IMR-90 (cell line): ENCODE results near the gene DUSP10. TPM values are rescaled to one million over a fixed set of nuclear protein-coding genes. Genes with fewer than 3 reads are reported as not detected.

Experiments
- ATAC-seq: fragments of 200-7000 bp; cut with Tn5 transposase; 2 replicates; pipeline ENCODE4 v1.9.1; 2020; ENCODE audit warnings: low read depth, mild to moderate bottlenecking, moderate library complexity
- BruUV-seq: library from RNA; stranded (reverse); fragments of 400-500 nt; replicated peaks from 2 replicates; lab custom pipeline; 2021; lab: Mats Ljungman, UMichigan
- CTCF ChIA-PET: fragments of 300-600 bp; formaldehyde crosslinking; extraction: SDS; loops from one replicate; lab custom pipeline; 2021; ENCODE audit warnings: antibody characterized with exemption; lab: Yijun Ruan, JAX
- POLR2A ChIA-PET: fragments of 300-600 bp; sonication (Branson Sonifier 250); formaldehyde crosslinking; loops from one replicate; lab custom pipeline; 2022; ENCODE audit warnings: antibody characterized with exemption; ENCODE audit not compliant: unreplicated experiment; lab: Charles Lee
- DNase-seq: peaks from one replicate; pipeline ENCODE4 v3.0.0; 2013
- H2AFZ ChIP-seq: replicated peaks from 2 replicates; pipeline ENCODE3; 2013; ENCODE audit warnings: low read length, mild to moderate bottlenecking; ENCODE audit not compliant: poor library complexity
- H2AK5ac ChIP-seq: 2 replicates; pipeline ENCODE4 v1.6.1; 2013; ENCODE audit warnings: low read depth, low read length, inconsistent platforms
- H2AK9ac ChIP-seq: replicated peaks from 2 replicates; pipeline ENCODE3; 2013; ENCODE audit warnings: mild to moderate bottlenecking, low read depth, low read length, moderate library complexity; ENCODE audit not compliant: poor library complexity
- H2BK120ac ChIP-seq: 2 replicates; pipeline ENCODE4 v1.6.1; 2013; ENCODE audit warnings: low read depth, low read length, inconsistent platforms
- H2BK15ac ChIP-seq: 3 replicates; pipeline ENCODE4 v1.6.1; 2013; ENCODE audit warnings: low read depth, low read length, inconsistent platforms
- H2BK20ac ChIP-seq: 2 replicates; pipeline ENCODE4 v1.6.1; 2013; ENCODE audit warnings: low read depth, mild to moderate bottlenecking, inconsistent platforms, low read length, moderate library complexity
- H2BK5ac ChIP-seq: 2 replicates; pipeline ENCODE4 v1.6.1; 2013; ENCODE audit warnings: mild to moderate bottlenecking, low read depth, low read length, inconsistent platforms; ENCODE audit not compliant: poor library complexity, severe bottlenecking
- H3K14ac ChIP-seq: replicated peaks from 2 replicates; pipeline ENCODE4 v1.6.1; 2013; ENCODE audit warnings: low read depth, low read length, inconsistent platforms
- H3K18ac ChIP-seq: 2 replicates; pipeline ENCODE4 v1.6.1; 2013; ENCODE audit warnings: low read depth, low read length, control low read depth
- H3K23ac ChIP-seq: 2 replicates; pipeline ENCODE4 v1.6.1; 2013; ENCODE audit warnings: low read depth, low read length, inconsistent platforms
- H3K27ac ChIP-seq: 2 replicates; pipeline ENCODE4 v1.5.1; 2013; ENCODE audit warnings: mild to moderate bottlenecking, control low read depth, low read length; ENCODE audit not compliant: insufficient read depth
- H3K27me3 ChIP-seq: 2 replicates; pipeline ENCODE4 v1.6.1; 2013; ENCODE audit warnings: low read length; ENCODE audit not compliant: control insufficient read depth, insufficient read depth
- H3K36me3 ChIP-seq: 2 replicates; pipeline ENCODE4 v1.6.1; 2013; ENCODE audit warnings: low read length, mixed read lengths; ENCODE audit not compliant: control insufficient read depth, insufficient read depth
- H3K4ac ChIP-seq: 2 replicates; pipeline ENCODE4 v1.6.1; 2013; ENCODE audit warnings: low read depth, low read length, inconsistent platforms
- H3K4me1 ChIP-seq: 2 replicates; pipeline ENCODE4 v1.6.1; 2013; ENCODE audit warnings: low read length, mixed read lengths; ENCODE audit not compliant: control insufficient read depth, insufficient read depth
- H3K4me2 ChIP-seq: 2 replicates; pipeline ENCODE4 v1.6.1; 2013; ENCODE audit warnings: low read depth, mild to moderate bottlenecking, control low read depth, low read length, moderate library complexity
- H3K4me3 ChIP-seq: 2 replicates; pipeline ENCODE4 v1.5.1; 2013; ENCODE audit warnings: low read depth, mild to moderate bottlenecking, control low read depth, low read length, moderate library complexity; ENCODE audit not compliant: insufficient read depth
- H3K56ac ChIP-seq: 2 replicates; pipeline ENCODE4 v1.6.1; 2013; ENCODE audit warnings: low read length, inconsistent platforms; ENCODE audit not compliant: insufficient read depth; ENCODE audit errors: extremely low read depth
- H3K79me1 ChIP-seq, 2 experiments: 2 replicates each; pipeline ENCODE4 v1.6.1; 2013; ENCODE audit warnings: low read length in 2 of 2, inconsistent platforms in 1 of 2, low read depth in 1 of 2
- H3K9ac ChIP-seq: 2 replicates; pipeline ENCODE4 v1.6.1; 2013; ENCODE audit warnings: low read depth, low read length, control low read depth
- H3K9me1 ChIP-seq: 2 replicates; pipeline ENCODE4 v1.6.1; 2013; ENCODE audit warnings: low read length, inconsistent platforms; ENCODE audit not compliant: insufficient read depth
- H3K9me3 ChIP-seq: 2 replicates; pipeline ENCODE4 v1.6.1; 2013; ENCODE audit warnings: low read length; ENCODE audit not compliant: control insufficient read depth, insufficient read depth
- H4K20me1 ChIP-seq: 2 replicates; pipeline ENCODE4 v1.6.1; 2013; ENCODE audit warnings: low read length, inconsistent platforms; ENCODE audit not compliant: insufficient read depth
- H4K5ac ChIP-seq: 2 replicates; pipeline ENCODE4 v1.6.1; 2013; ENCODE audit warnings: mild to moderate bottlenecking, low read depth, low read length, control low read depth
- H4K8ac ChIP-seq, 2 experiments: 2 replicates each; pipeline ENCODE4 v1.6.1; 2013; ENCODE audit warnings: low read depth in 2 of 2, low read length in 2 of 2, control low read depth in 1 of 2, inconsistent platforms in 1 of 2
- H4K91ac ChIP-seq: 2 replicates; pipeline ENCODE4 v1.6.1; 2013; ENCODE audit warnings: low read depth, low read length, inconsistent platforms; ENCODE audit not compliant: insufficient read depth
- BHLHE40 ChIP-seq: fragments of 150-350 bp; IDR thresholded peaks from 2 replicates; pipeline ENCODE4 v1.6.1; 2016; ENCODE audit warnings: mild to moderate bottlenecking, low read depth, low read length
- CEBPB ChIP-seq: IDR thresholded peaks from 2 replicates; pipeline ENCODE4 v1.6.1; 2012; ENCODE audit warnings: low read depth, low read length, improper control_type of control experiment
- CHD1 ChIP-seq: IDR thresholded peaks from 2 replicates; pipeline ENCODE4 v1.6.1; 2012; ENCODE audit warnings: low read depth, low read length, improper control_type of control experiment
- CTCF ChIP-seq: conservative IDR thresholded peaks from 2 replicates; pipeline ENCODE4 v1.5.1; 2012; ENCODE audit warnings: mild to moderate bottlenecking, low read depth, low read length, improper control_type of control experiment
- ELK1 ChIP-seq: fragments of 150-350 bp; IDR thresholded peaks from 2 replicates; pipeline ENCODE4 v1.6.1; 2016; ENCODE audit warnings: low read depth, mild to moderate bottlenecking, low read length, moderate library complexity, borderline replicate concordance
- FOS ChIP-seq: fragments of 150-350 bp; IDR thresholded peaks from 2 replicates; pipeline ENCODE4 v1.6.1; 2016; ENCODE audit warnings: low read depth, low read length
- MAFK ChIP-seq: IDR thresholded peaks from 2 replicates; pipeline ENCODE4 v1.6.1; 2012; ENCODE audit warnings: low read depth, low read length, improper control_type of control experiment
- MAZ ChIP-seq: IDR thresholded peaks from 2 replicates; pipeline ENCODE4 v1.6.1; 2012; ENCODE audit warnings: low read depth, mild to moderate bottlenecking, low read length, improper control_type of control experiment, moderate library complexity, borderline replicate concordance
- MXI1 ChIP-seq: IDR thresholded peaks from 2 replicates; pipeline ENCODE4 v1.6.1; 2012; ENCODE audit warnings: low read depth, mild to moderate bottlenecking, low read length, moderate library complexity, borderline replicate concordance
- NFE2L2 ChIP-seq: fragments of 150-350 bp; IDR thresholded peaks from 2 replicates; pipeline ENCODE4 v1.6.1; 2016; ENCODE audit warnings: low read depth, mild to moderate bottlenecking, low read length
- POLR2A ChIP-seq: IDR thresholded peaks from 2 replicates; pipeline ENCODE4 v1.6.1; 2012; ENCODE audit warnings: mild to moderate bottlenecking, low read depth, low read length
- RAD21 ChIP-seq: IDR thresholded peaks from 2 replicates; pipeline ENCODE4 v1.6.1; 2012; ENCODE audit warnings: low read length, improper control_type of control experiment
- RCOR1 ChIP-seq: IDR thresholded peaks from 2 replicates; pipeline ENCODE4 v1.6.1; 2012; ENCODE audit warnings: mild to moderate bottlenecking, low read length, improper control_type of control experiment; ENCODE audit not compliant: insufficient replicate concordance
- RFX5 ChIP-seq: IDR thresholded peaks from 2 replicates; pipeline ENCODE4 v1.8.0; 2012; ENCODE audit warnings: low read depth, mild to moderate bottlenecking, low read length, moderate library complexity
- SMC3 ChIP-seq: fragments of 150-350 bp; IDR thresholded peaks from 2 replicates; pipeline ENCODE4 v1.6.1; 2016; ENCODE audit warnings: low read depth, mild to moderate bottlenecking, antibody characterized with exemption, low read length, moderate library complexity
- USF2 ChIP-seq: fragments of 150-350 bp; IDR thresholded peaks from 2 replicates; pipeline ENCODE4 v1.6.1; 2017; ENCODE audit warnings: mild to moderate bottlenecking, antibody characterized with exemption, low read length, low read depth
- WGBS, 2 experiments: methylation state at CpG; one replicate each; pipeline versions ENCODE4 v1.1.5 to v1.1.7; 2013; ENCODE audit warnings: missing lambda C conversion rate in 2 of 2; ENCODE audit not compliant: insufficient read length in 1 of 2; ENCODE audit errors: extremely low coverage in 2 of 2; 5-methylcytosine and 5-hydroxymethylcytosine counted together
- dilution Hi-C: fragments of 300-500 bp; cut with HindIII; formaldehyde crosslinking; loops from one replicate; pipeline ENCODE4 v1.14.3; 2018; ENCODE audit warnings: low sequenced_read_pairs; ENCODE audit not compliant: unreplicated experiment
- in situ Hi-C: fragments of 300-500 bp; cut with MboI; formaldehyde crosslinking; loops from 3 replicates; pipeline ENCODE4 v1.14.3; 2019; ENCODE audit warnings: low sequenced_read_pairs, inconsistent platforms, mixed read lengths
- intact Hi-C: fragments of 100-400 bp; cut with micrococcal nuclease; formaldehyde crosslinking; loops from 2 replicates; pipeline ENCODE4 v1.10.0; 2022
- polyA plus RNA-seq, 3 experiments: library from polyadenylated mRNA; depleted of rRNA; stranded (reverse); fragments of >200 nt; gene quantifications; 2 replicates each; pipeline ENCODE4 v1.2.3, GENCODE V29; 2012; ENCODE audit warnings: low replicate concordance in 1 of 3
- total RNA-seq: library from RNA; depleted of rRNA; stranded (reverse); fragments of >200 nt; gene quantifications from 2 replicates; pipeline ENCODE4 v1.2.3, GENCODE V29; 2012

Gene DUSP10
- total and polyA plus RNA-seq, 2 of the 4 experiments (the other 2 are of a cell fraction) = 41.7 to 59.1 TPM

- H3K56ac ChIP-seq = no peak overlapping the region
- dilution Hi-C loops (no loop called here), in situ Hi-C loops (no loop called here), intact Hi-C loops (no loop called here)
- ATAC-seq (no peak), DNase-seq (no peak)
- TF ChIP-seq NFE2L2 = no peak
- TF ChIP-seq USF2 = no peak
- no peak for TF ChIP-seq CEBPB
- no peak for TF ChIP-seq SMC3
- TF ChIP-seq CTCF = no peak
- TF ChIP-seq RAD21 = no peak
- TF ChIP-seq MAZ = no peak
- no peak for TF ChIP-seq MXI1
- TF ChIP-seq CHD1 = no peak
- no peak for TF ChIP-seq FOS
- no peak for TF ChIP-seq RFX5
- TF ChIP-seq MAFK = no peak
- no peak for TF ChIP-seq POLR2A
- no peak for TF ChIP-seq BHLHE40
- no peak for TF ChIP-seq RCOR1
- TF ChIP-seq ELK1 = no peak
- H4K8ac ChIP-seq = no peak overlapping the region
- no peak overlapping the region for H4K91ac ChIP-seq
- H3K9ac ChIP-seq = no peak overlapping the region
- no peak overlapping the region for H2BK20ac ChIP-seq
- no CpG with 5 or more reads among the region's 2 CpGs for WGBS, 2 experiments
- H3K9me1 ChIP-seq = peaks cover 1% of the 10 kb centered on the region; the same call in 1 of the 2 replicates
- H2BK15ac ChIP-seq = no peak overlapping the region
- 0 out of 4 replicates have a peak, but pooled peaks cover 0 to 5% of the 10 kb centered on the region in 2 experiments for H3K79me1 ChIP-seq
- no peak overlapping the region for H2AK5ac ChIP-seq
- no TSS peak for BruUV-seq
- no peak overlapping the region for H3K4ac ChIP-seq
- H3K4me3 ChIP-seq = no peak overlapping the region
- H3K27ac ChIP-seq = no peak overlapping the region
- no peak overlapping the region for H3K4me2 ChIP-seq
- no peak overlapping the region for H2BK120ac ChIP-seq
- peaks cover 9% of the 10 kb centered on the region for H3K4me1 ChIP-seq
- H3K27me3 ChIP-seq = no peaks in the 10 kb centered on the region
- no peaks in the 10 kb centered on the region for H4K20me1 ChIP-seq
- no peak overlapping the region for H3K14ac ChIP-seq
- peaks cover under 1% of the 10 kb centered on the region; the same call in 1 of the 2 replicates for H3K36me3 ChIP-seq
- H2AK9ac ChIP-seq = no peak overlapping the region
- no peak overlapping the region for H4K5ac ChIP-seq
- no peak overlapping the region for H3K23ac ChIP-seq
- peaks cover 3% of the 10 kb centered on the region for H3K9me3 ChIP-seq
- H3K18ac ChIP-seq = no peak overlapping the region
- POLR2A ChIA-PET = no interaction called here
- H2BK5ac ChIP-seq = no peak overlapping the region
- no peak overlapping the region for H2AFZ ChIP-seq
- CTCF ChIA-PET = interaction anchor here (0.7 kb wide), 1 partner anchor 16 kb away, joined by 4 read pairs; no protein-coding TSS in a partner anchor
These were observed 48.8 kb downstream of the DUSP10 start for GRCh38 chr1:221693087-221693486.
